ES-I3 (cell line): Measurements from ENCODE around the gene STARD3.
A peak's percentile ranks its signal among the peaks of the same experiment; 100 is the strongest.

ENCODE experiments used
- H3K36me3 ChIP-seq: 2 replicates; pipeline ENCODE4 v1.6.1; 2013; ENCODE audit warnings: mild to moderate bottlenecking, low read length, control low read depth, moderate library complexity; ENCODE audit not compliant: insufficient read depth
- H3K4me1 ChIP-seq: 2 replicates; pipeline ENCODE4 v1.6.1; 2013; ENCODE audit warnings: mild to moderate bottlenecking, control low read depth, low read length; ENCODE audit not compliant: insufficient read depth
- H3K9ac ChIP-seq: 2 replicates; pipeline ENCODE4 v1.6.1; 2013; ENCODE audit warnings: low read depth, mild to moderate bottlenecking, low read length, moderate library complexity
- H3K9me3 ChIP-seq: 2 replicates; pipeline ENCODE4 v1.6.1; 2013; ENCODE audit warnings: mild to moderate bottlenecking, low read length, moderate library complexity; ENCODE audit not compliant: control insufficient read depth, insufficient read depth

Gene STARD3

GRCh38 chr17:39622380-39623006, 14.5 kb upstream of the STARD3 start:
- no peaks in the 10 kb centered on the region for H3K36me3 ChIP-seq
- H3K9ac ChIP-seq = no peak overlapping the region
- H3K4me1 ChIP-seq = peaks cover 3% of the 10 kb centered on the region; the same call in 1 of the 2 replicates
- H3K9me3 ChIP-seq = no peaks in the 10 kb centered on the region

- Histone ChIP-seq H3K9ac (no peak overlapping the region), H3K9me3 (no peaks in the 10 kb centered on the region), H3K4me1 (peaks cover 11% of the 10 kb centered on the region; the same call in 1 of the 2 replicates), H3K36me3 (no peaks in the 10 kb centered on the region)
Measured at GRCh38 chr17:39623356-39623950, 13.5 kb upstream of the STARD3 start.

GRCh38 chr17:39624313-39624712, 12.6 kb upstream of the STARD3 start:
- peaks cover 16% of the 10 kb centered on the region; the same call in 1 of the 2 replicates for H3K4me1 ChIP-seq
- no peaks in the 10 kb centered on the region for H3K36me3 ChIP-seq
- H3K9me3 ChIP-seq = no peaks in the 10 kb centered on the region
- no peak overlapping the region for H3K9ac ChIP-seq

- peaks cover 21% of the 10 kb centered on the region for H3K4me1 ChIP-seq
- H3K36me3 ChIP-seq = no peaks in the 10 kb centered on the region
- no peak overlapping the region for H3K9ac ChIP-seq
- H3K9me3 ChIP-seq = no peaks in the 10 kb centered on the region
Measured at GRCh38 chr17:39625198-39625785, 11.7 kb upstream of the STARD3 start.

GRCh38 chr17:39626171-39627046, 10.5 kb upstream of the STARD3 start, which contains the start of gene PPP1R1B:
PPP1R1B (plus strand) TSS chr17:39626952; CDS start chr17:39627393, 441 bp downstream.
- Histone ChIP-seq H3K9me3 (no peaks in the 10 kb centered on the region), H3K4me1 (peaks cover 28% of the 10 kb centered on the region), H3K9ac (peak within 1 kb of the TSS; percentile 69; the same call in 1 of the 2 replicates), H3K36me3 (no peaks in the 10 kb centered on the region)

GRCh38 chr17:39627047-39627711, 9.8 kb upstream of the STARD3 start:
- Histone ChIP-seq H3K9me3 (no peaks in the 10 kb centered on the region), H3K4me1 (peaks cover 35% of the 10 kb centered on the region), H3K9ac (peak overlapping the region; percentile 69; the same call in 1 of the 2 replicates), H3K36me3 (no peaks in the 10 kb centered on the region)

- no peaks in the 10 kb centered on the region for H3K36me3 ChIP-seq
- no peaks in the 10 kb centered on the region for H3K9me3 ChIP-seq
- H3K9ac ChIP-seq = no peak overlapping the region
- peaks cover 41% of the 10 kb centered on the region for H3K4me1 ChIP-seq
Measured at GRCh38 chr17:39627712-39628516, 9.0 kb upstream of the STARD3 start.

- no peaks in the 10 kb centered on the region for H3K9me3 ChIP-seq
- no peak overlapping the region for H3K9ac ChIP-seq
- peaks cover 38% of the 10 kb centered on the region for H3K4me1 ChIP-seq
- no peaks in the 10 kb centered on the region for H3K36me3 ChIP-seq
Measured at GRCh38 chr17:39628655-39629493, 8.1 kb upstream of the STARD3 start.

GRCh38 chr17:39629494-39629880, 7.5 kb upstream of the STARD3 start:
- Histone ChIP-seq H3K4me1 (peaks cover 39% of the 10 kb centered on the region), H3K9me3 (no peaks in the 10 kb centered on the region), H3K36me3 (no peaks in the 10 kb centered on the region), H3K9ac (no peak overlapping the region)

- Histone ChIP-seq H3K36me3 (no peaks in the 10 kb centered on the region), H3K9me3 (no peaks in the 10 kb centered on the region), H3K4me1 (peaks cover 42% of the 10 kb centered on the region), H3K9ac (no peak overlapping the region)
Measured at GRCh38 chr17:39629898-39630297, 7.0 kb upstream of the STARD3 start.

- no peaks in the 10 kb centered on the region for H3K9me3 ChIP-seq
- no peaks in the 10 kb centered on the region for H3K36me3 ChIP-seq
- H3K9ac ChIP-seq = 0 out of 2 replicates have a peak overlapping the region, but pooled peaks have one; percentile 0
- peaks cover 52% of the 10 kb centered on the region for H3K4me1 ChIP-seq
Measured at GRCh38 chr17:39631403-39631802, 5.5 kb upstream of the STARD3 start.

- H3K4me1 ChIP-seq = peaks cover 55% of the 10 kb centered on the region
- H3K9ac ChIP-seq = 0 out of 2 replicates have a peak overlapping the region, but pooled peaks have one; percentile 0
- H3K9me3 ChIP-seq = no peaks in the 10 kb centered on the region
- no peaks in the 10 kb centered on the region for H3K36me3 ChIP-seq
Measured at GRCh38 chr17:39632153-39632941, 4.6 kb upstream of the STARD3 start.
